ENCODE results near the gene PDZRN3.

DNA sequence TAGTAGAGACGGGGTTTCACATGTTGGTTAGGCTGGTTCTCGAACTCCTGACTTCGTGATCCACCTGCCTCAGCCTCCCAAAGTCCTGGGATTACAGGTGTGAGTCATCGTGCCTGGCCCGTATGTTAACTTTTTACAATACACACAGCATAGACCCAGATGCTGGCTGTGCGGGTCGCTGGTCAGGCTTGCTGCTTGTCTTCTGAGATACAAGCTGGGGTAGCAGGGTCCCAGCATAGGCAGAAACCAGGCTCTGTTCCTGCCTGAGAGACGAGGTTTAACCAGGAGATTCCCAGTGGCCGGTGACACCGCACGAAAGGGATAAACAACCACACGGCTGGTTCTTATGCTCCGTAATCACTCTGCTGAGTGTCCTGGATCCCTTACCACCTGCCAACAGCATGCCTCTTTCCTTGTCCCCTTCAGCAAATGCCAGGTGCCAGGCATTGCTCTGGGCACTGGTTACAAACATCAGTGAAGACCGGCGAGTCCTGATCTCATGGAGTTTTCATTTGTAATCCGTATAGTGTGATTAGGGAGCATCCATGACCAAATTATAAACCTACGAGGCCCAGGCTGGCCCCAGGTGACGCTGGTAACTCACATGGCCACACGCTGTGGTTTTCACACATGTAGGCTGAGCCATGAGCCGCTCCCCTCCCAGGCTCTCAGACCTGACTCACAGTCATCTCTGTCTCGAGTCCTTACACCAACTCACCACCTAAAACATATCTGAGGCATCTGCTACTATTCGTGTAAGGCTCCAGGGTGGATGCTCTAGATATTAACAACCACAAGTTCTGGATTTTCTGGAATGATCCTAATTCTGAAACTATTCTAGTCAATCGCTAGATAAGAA lies 125.7 kb downstream of the PDZRN3 start:
- TF ChIP-seq, protein P1, sequence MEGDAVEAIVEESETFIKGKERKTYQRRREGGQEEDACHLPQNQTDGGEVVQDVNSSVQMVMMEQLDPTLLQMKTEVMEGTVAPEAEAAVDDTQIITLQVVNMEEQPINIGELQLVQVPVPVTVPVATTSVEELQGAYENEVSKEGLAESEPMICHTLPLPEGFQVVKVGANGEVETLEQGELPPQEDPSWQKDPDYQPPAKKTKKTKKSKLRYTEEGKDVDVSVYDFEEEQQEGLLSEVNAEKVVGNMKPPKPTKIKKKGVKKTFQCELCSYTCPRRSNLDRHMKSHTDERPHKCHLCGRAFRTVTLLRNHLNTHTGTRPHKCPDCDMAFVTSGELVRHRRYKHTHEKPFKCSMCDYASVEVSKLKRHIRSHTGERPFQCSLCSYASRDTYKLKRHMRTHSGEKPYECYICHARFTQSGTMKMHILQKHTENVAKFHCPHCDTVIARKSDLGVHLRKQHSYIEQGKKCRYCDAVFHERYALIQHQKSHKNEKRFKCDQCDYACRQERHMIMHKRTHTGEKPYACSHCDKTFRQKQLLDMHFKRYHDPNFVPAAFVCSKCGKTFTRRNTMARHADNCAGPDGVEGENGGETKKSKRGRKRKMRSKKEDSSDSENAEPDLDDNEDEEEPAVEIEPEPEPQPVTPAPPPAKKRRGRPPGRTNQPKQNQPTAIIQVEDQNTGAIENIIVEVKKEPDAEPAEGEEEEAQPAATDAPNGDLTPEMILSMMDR (IDR thresholded peaks at IDR 0.05) = no peak
- TF ChIP-seq POLR2A (IDR thresholded peaks at IDR 0.05) = no peak

All from Peyer's patch (tissue), 4 donors.